T-cell (primary cell): ENCODE data around the gene CDIP1. TPM values are rescaled to one million over a fixed set of nuclear protein-coding genes. Genes with fewer than 3 reads are reported as not detected.
A peak's percentile ranks its signal among the peaks of the same experiment; 100 is the strongest.

Experiments
- ATAC-seq, 4 experiments: fragments of 200-7000 bp in 3 of 4; fragments of 150-1000 bp in 1 of 4; cut with Tn5 transposase; replicated peaks in 1 of 4; 1 replicate in 3 of 4; 2 replicates in 1 of 4; pipeline ENCODE4 v1.10.0; 2021; ENCODE audit warnings: moderate library complexity in 3 of 4, mild to moderate bottlenecking in 2 of 4, moderate number of reproducible peaks in 1 of 4
- CTCF ChIA-PET, 2 donors: fragments of 300-600 bp; sonication (Branson Sonifier 250); formaldehyde crosslinking; loops; one replicate each; lab custom pipeline; 2022; ENCODE audit warnings: antibody characterized with exemption in 2 of 2; lab: Charles Lee
- POLR2A ChIA-PET, 2 donors: fragments of 300-600 bp; sonication (Branson Sonifier 250); formaldehyde crosslinking; loops; one replicate each; lab custom pipeline; 2022; ENCODE audit warnings: antibody characterized with exemption in 2 of 2; lab: Charles Lee
- DNase-seq, 35 experiments: peaks; one replicate each; pipeline versions ENCODE4 v3.0.0 to v3.0.0-alpha.2; 2013 to 2023
- H3K27ac ChIP-seq: one replicate; pipeline ENCODE4 v1.5.1; 2013; ENCODE audit warnings: low read length
- H3K27me3 ChIP-seq, 2 experiments: replicated peaks in 1 of 2; 1 replicate in 1 of 2; 2 replicates in 1 of 2; pipeline versions ENCODE4 v1.6.1 to v1.7.0; 2013; ENCODE audit warnings: low read length in 1 of 2, mixed read lengths in 1 of 2; ENCODE audit not compliant: control insufficient read depth in 2 of 2, insufficient read depth in 2 of 2; ENCODE audit errors: extremely low read depth in 1 of 2
- H3K36me3 ChIP-seq, 2 donors: 1 replicate in 1 of 2; 2 replicates in 1 of 2; pipeline versions ENCODE4 v1.6.1 to v1.7.0; 2013; ENCODE audit warnings: low read length in 1 of 2; ENCODE audit not compliant: control insufficient read depth in 2 of 2, insufficient read depth in 1 of 2; ENCODE audit errors: extremely low read depth in 1 of 2
- H3K4me1 ChIP-seq, 2 experiments: 1 replicate in 1 of 2; 2 replicates in 1 of 2; pipeline versions ENCODE4 v1.6.1 to v1.7.0; 2013; ENCODE audit warnings: low read length in 2 of 2, mixed read lengths in 1 of 2; ENCODE audit not compliant: insufficient read depth in 2 of 2, control insufficient read depth in 1 of 2; ENCODE audit errors: extremely low read depth in 1 of 2
- H3K4me3 ChIP-seq, 2 donors: 1 replicate in 1 of 2; 2 replicates in 1 of 2; pipeline versions ENCODE4 v1.5.1 to v1.7.0; 2013; ENCODE audit warnings: mild to moderate bottlenecking in 2 of 2, low read length in 1 of 2, moderate library complexity in 1 of 2; ENCODE audit not compliant: control insufficient read depth in 1 of 2; ENCODE audit errors: extremely low read depth in 1 of 2
- H3K9me3 ChIP-seq: 2 replicates; pipeline ENCODE4 v1.7.0; 2013
- H3K27ac Mint-ChIP-seq, 2 donors: one replicate each; pipeline ENCODE4 v1.8.0; 2020 to 2021; ENCODE audit warnings: mild to moderate bottlenecking in 2 of 2, mixed read lengths in 2 of 2
- H3K27me3 Mint-ChIP-seq, 2 donors: one replicate each; pipeline ENCODE4 v1.8.0; 2021 to 2022; ENCODE audit warnings: mixed read lengths in 2 of 2
- H3K36me3 Mint-ChIP-seq: one replicate; pipeline ENCODE4 v1.8.0; 2021; ENCODE audit warnings: mixed read lengths
- H3K4me1 Mint-ChIP-seq, 3 donors: one replicate each; pipeline ENCODE4 v1.8.0; 2020 to 2022; ENCODE audit warnings: mixed read lengths in 3 of 3, mild to moderate bottlenecking in 1 of 3
- H3K4me3 Mint-ChIP-seq, 3 donors: one replicate each; pipeline ENCODE4 v1.8.0; 2020 to 2022; ENCODE audit warnings: mild to moderate bottlenecking in 3 of 3, mixed read lengths in 3 of 3, moderate library complexity in 3 of 3
- H3K9me3 Mint-ChIP-seq, 3 donors: one replicate each; pipeline ENCODE4 v1.8.0; 2020 to 2022; ENCODE audit warnings: mixed read lengths in 3 of 3
- WGBS: methylation state at CpG from one replicate; pipeline ENCODE4 v1.1.5; 2013; ENCODE audit warnings: missing lambda C conversion rate; ENCODE audit not compliant: insufficient coverage; 5-methylcytosine and 5-hydroxymethylcytosine counted together
- total RNA-seq, 35 experiments: library from RNA in 6 of 35; stranded (reverse) in 6 of 35; fragments of 120-200 nt in 1 of 35; gene quantifications; one replicate each; pipeline versions ENCODE4 v1.2.1 to v1.2.4 and lab custom pipeline; 2013 to 2026

Gene CDIP1
- total RNA-seq, 5 donors from 2014 or later (not counting 1 experiment from before 2014, with no cell fraction given) = 28.6 to 31.3 (median 29.7) TPM

DNA sequence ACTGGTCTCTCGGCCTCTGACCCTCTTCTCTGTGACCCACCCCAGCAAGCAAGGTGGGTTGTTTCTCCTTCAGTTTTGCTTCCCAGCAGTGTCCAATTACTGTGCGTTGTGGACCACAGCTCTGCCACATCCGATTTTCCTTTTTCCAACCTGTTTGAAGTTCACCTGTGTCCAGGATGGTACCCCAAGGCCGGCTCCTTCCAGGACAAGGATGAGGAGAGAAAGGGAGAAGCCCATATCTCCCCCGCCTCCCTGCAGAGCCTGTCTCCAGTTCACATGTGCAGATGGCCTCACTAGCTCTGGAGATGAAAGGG is 77.7 kb downstream of the CDIP1 start:
- CTCF ChIA-PET = interaction anchor here in 1 of 2 donors (0.7 kb wide), 1 partner anchor 28 kb away, joined by 7 read pairs; no protein-coding TSS in a partner anchor
- Histone ChIP-seq H3K4me3 (no peak overlapping the region), H3K27ac (no peak overlapping the region), H3K9me3 (no peaks in the 10 kb centered on the region), H3K27me3 (no peaks in the 10 kb centered on the region), H3K36me3 (peaks cover 12 to 49% of the 10 kb centered on the region in 2 donors), H3K4me1 (peaks cover 0 to 40% of the 10 kb centered on the region in 2 experiments)
- peak overlapping the region; percentile 34 to 72 for H3K27ac Mint-ChIP-seq
- H3K4me3 Mint-ChIP-seq = no peak overlapping the region
- H3K9me3 Mint-ChIP-seq = no peaks in the 10 kb centered on the region
- no peak for ATAC-seq
- no peaks in the 10 kb centered on the region for H3K27me3 Mint-ChIP-seq
- POLR2A ChIA-PET = interaction anchor here in 1 of 2 donors (0.6 kb wide), 1 partner anchor 63 kb away, joined by 10 read pairs; no protein-coding TSS in a partner anchor
- no peak for DNase-seq
- H3K36me3 Mint-ChIP-seq = peaks cover 17% of the 10 kb centered on the region
- peaks cover 19 to 30% (median 25%) of the 10 kb centered on the region in 3 donors for H3K4me1 Mint-ChIP-seq
- 83% methylated on average over 1 of the region's 5 CpGs for WGBS

Other genes with a start within 250 kb of the CDIP1 start
- under 1 TPM in 3 of 5 donors, not detected in 2; 0.18 to 0.20 (median 0.19) TPM for gene GLIS2, start 222.7 kb downstream of the CDIP1 start, total RNA-seq
- 10 to 100 TPM; 41.2 to 53.7 (median 47.4) TPM for gene PAM16, start 187.5 kb downstream of the CDIP1 start, total RNA-seq
- gene VASN, start 166.9 kb downstream of the CDIP1 start, total RNA-seq = under 1 TPM; 0.38 to 0.89 (median 0.56) TPM
- 100 to 1,000 TPM; 213 to 675 (median 230) TPM for gene CORO7, start 122.2 kb downstream of the CDIP1 start, total RNA-seq
- gene DNAJA3, start 112.9 kb downstream of the CDIP1 start, total RNA-seq = 10 to 100 TPM; 37.7 to 73.8 (median 65.7) TPM
- 10 to 100 TPM; 50.1 to 79.1 (median 62.1) TPM for gene NMRAL1, start 64.1 kb downstream of the CDIP1 start, total RNA-seq
- gene HMOX2, start 62.4 kb downstream of the CDIP1 start, total RNA-seq = 10 to 100 TPM; 49.1 to 74.4 (median 70.5) TPM
- gene C16orf96, start 17.6 kb upstream of the CDIP1 start, total RNA-seq = under 1 TPM; 0.30 to 0.66 (median 0.50) TPM
- gene UBALD1, start 76.1 kb upstream of the CDIP1 start, total RNA-seq = 10 to 100 TPM; 26.0 to 53.1 (median 47.6) TPM
- gene MGRN1, start 86.1 kb upstream of the CDIP1 start, total RNA-seq = 10 to 100 TPM; 63.1 to 76.8 (median 72.2) TPM
- 10 to 100 TPM; 53.3 to 64.0 (median 62.2) TPM for gene NUDT16L1, start 154.8 kb upstream of the CDIP1 start, total RNA-seq
- 10 to 100 TPM; 24.2 to 37.1 (median 32.2) TPM for gene ANKS3, start 195.5 kb upstream of the CDIP1 start, total RNA-seq
- gene DNAAF8, start 195.8 kb upstream of the CDIP1 start, total RNA-seq = under 1 TPM in 4 of 5 donors, not detected in 1; 0.13 to 0.70 (median 0.34) TPM
- 10 to 100 TPM; 19.7 to 36.6 (median 32.4) TPM for gene ZNF500, start 228.4 kb upstream of the CDIP1 start, total RNA-seq
- not detected for gene SEPTIN12, start 249.6 kb upstream of the CDIP1 start, total RNA-seq